NCI-H2107 treated with DMSO at 0.1 percent for 48 hours (cell line): ENCODE results near the gene SPATA2.

Source experiments
- DNase-seq: peaks from one replicate; lab custom pipeline; 2025; ENCODE audit not compliant: unreplicated experiment; lab: John Stamatoyannopoulos, UW

SPATA2 gene

DNA sequence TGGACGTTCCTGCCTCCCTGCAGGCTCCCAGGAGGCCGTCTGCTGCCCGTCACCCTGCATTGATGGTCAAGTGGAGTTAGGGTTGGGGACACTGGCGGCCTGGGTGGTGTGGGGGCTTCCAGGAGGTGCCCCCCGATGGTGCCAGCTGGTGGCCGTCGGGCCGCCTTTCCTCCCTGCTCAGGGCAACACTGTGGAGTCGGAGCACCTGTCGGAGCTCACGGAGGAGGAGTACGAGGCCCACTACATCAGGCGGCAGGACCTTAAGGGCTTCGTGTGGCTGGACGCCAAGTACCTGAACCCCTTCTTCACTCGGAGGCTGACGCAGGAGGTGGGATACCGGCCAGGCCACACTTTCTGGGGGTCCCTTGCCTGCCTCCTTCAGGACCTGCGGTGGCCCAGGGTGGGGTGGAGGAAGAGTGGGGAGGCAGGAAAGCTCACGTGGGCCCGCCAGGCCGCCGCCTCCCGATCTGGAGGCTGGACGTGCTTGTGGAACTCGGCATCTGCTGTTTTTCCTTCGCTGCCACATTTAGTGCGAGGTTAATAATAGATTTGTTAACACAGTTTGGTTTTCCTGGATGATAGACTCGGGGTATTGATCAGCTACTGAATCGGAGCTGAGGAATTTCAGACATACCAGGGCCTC, 28.6 kb downstream of the SPATA2 start:
- DNase-seq: no peak

DNA sequence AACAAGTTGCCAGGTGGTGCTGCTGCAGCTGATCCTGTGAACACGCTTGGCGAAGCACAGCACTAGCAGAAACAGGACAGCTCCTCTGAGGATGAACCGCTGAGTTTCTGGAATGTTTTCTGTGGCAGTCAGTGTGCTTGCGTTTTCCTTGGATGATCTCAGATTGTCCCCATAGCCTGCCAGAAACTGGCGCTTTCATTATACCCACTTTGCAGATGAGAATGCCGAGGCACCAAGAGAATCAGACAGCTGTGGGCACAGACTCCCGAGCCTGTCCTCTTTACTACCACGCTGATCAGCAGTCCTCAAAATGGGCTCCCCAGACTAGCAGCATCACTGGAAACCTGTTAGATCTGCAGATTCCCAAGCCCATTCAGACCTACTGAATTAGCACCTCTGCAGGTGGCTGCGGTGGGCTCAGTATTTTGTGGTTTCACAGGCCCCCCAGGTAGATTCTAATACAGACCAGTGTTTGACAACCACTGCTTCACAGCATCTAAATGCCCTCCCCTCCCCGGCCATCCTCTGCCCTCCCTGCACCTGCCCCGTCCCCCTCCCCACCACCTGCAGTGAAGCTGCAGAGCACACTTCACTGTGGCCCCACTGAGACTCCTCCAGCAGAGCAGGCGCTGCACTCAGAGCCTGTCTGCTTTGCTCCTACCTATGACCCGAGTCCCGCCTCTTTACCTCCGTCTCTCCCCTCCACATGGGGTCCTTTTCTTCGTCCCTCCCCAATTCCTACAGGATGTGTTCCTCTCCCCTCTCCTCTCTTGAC, 29.6 kb downstream of the SPATA2 start:
- DNase-seq: peak; percentile 56

- DNase-seq: no peak
Measured at GRCh38 chr20:49883246-49883802, 32.0 kb downstream of the SPATA2 start.

DNA sequence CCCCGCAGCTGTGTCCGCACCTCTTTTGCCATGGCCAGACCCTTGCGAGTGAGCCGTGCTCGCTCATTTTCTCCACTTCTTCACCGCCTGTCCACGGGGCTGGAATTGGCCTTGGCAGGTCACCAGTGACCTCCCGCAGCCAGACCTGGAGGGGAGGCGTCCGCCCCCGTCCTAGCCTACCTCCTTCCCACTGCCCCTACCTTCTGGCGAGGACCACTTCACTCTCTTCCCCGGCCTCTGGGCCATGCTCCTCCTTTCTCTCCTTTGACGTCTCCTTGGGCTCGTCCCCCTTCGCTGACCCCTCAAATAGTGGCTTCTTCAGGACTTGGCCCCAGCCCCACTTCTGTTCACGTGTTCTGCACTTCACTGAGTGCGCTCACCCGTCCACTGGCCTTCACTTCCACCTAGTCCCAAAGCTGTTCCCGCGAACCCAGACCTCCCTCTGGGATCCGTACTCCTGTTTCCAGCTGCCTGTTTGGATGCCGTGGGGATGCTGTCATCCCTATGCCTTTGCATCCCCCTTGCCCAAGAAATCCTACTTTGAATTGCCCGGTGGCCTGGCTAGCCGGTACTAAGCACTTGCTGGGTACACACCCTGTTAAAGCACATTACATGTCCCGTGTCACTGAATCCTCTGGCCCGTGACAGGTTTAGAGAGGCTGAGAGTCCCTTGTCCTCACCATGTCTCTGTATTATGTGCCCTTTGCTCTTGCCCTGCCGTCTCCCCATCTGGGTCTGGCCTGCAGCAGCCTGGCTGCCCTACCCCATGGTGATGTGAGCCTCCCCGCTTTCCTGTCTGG, 33.0 kb downstream of the SPATA2 start:
- no peak for DNase-seq

DNA sequence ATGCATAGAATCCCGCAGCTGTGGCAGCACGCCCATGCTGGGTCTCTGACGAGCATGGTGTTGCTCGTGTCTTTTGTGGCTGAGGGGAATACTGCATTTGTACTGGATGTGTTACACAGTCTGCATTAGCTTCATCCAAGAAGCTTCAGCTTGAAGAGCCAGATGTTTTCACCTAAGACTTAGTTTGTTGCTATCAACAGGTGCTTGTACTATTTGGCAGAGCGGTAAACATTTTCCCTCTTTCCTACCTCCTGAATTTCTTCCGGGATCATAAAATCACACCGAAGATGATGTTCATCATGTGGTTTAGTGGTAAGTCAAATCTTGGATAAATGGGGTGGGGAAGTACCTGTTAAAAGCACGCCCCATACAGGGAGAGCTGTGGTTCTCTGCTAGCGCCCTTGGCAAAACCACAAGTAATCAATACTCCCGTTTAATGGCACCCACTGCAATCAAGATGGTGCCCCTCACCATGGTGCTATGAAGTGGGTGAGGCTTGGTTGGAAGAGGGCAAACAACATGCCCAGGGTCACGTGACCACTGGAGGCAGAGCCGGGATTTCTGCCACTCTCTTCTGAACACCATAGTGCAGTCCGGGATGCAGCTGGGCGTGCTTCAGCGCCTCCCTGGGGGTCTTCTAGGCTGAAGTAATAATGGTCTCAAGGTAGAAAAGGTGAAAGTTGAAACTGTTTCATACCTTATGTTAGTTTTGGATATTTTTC, 34.4 kb downstream of the SPATA2 start:
- DNase-seq: peak; percentile 41

- DNase-seq: no peak
Measured at GRCh38 chr20:49880177-49880576, 35.2 kb downstream of the SPATA2 start.

- no peak for DNase-seq
Measured at GRCh38 chr20:49878977-49879376, 36.4 kb downstream of the SPATA2 start.

DNA sequence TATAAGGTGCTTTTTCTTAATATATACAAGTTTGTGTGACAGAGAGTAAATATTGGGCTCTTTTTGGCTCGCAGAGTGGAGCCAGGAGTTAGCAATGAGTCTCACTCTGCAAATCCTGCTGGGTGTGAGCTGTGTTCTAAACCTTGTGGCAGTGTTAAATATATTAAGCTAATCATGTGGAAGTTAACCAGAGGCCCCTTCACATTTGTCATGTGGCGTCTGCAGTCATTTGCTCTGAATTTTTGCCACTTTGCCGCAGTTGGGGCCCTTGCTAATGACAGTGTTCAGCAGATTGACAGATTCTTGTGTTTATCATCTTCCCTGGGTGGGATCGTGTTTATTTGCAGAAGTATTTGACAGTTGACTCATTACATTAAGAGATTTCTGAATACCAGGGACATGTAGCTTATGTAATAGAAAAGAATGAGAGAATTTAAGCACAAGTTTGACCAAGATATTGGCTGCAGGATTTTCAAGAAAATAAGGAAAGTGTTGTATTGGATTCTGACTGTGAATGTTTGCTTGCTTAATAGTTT, 37.9 kb downstream of the SPATA2 start:
- no peak for DNase-seq

GRCh38 chr20:49874696-49875095, 40.6 kb downstream of the SPATA2 start:
- no peak for DNase-seq

DNA sequence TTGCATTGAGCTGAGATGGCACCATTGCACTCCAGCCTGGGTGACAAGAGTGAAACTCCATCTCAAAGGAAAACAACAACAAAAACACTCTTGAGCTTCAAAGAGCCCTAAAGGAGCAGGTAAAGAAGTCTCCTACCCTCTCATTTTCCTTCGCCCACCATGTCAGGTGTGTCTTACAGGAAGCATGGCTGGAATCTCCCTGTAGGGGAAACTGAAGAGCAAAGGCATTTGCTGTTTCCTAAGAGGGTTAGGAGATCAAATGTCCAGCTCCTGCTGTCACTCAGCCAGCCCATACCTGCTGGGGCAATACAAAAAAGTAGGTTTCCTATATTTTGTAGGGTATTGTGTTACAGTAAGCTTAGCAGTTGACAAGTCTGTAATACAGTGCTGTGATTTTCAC, 43.3 kb downstream of the SPATA2 start:
- DNase-seq: no peak

DNA sequence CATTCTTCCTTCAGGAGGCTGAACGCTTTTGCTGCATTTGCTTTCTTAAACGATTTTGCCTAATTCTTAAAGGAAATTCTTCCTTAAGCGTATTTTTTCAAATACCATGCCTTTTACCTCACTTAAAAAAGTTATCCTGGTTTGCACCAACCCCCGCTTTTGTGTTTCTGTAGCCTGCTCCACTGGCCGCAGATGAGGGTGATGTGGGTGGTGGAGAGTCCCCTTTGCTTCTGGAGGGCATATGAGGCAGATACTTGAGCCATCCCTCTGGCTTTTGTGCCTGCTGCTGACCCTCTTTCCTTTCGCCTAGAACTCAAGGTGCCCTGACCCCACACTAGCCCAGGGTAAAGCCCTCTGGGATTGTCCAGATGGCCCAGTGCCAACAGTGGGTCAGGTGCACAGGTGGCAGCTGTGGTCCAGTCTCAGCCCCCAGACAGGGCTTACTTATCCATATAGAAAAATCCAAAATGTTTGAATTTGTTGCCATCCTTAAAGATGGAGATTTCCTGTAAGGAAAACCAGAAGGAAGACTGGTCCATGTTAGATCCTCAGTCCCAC, 43.9 kb downstream of the SPATA2 start:
- no peak for DNase-seq

DNA sequence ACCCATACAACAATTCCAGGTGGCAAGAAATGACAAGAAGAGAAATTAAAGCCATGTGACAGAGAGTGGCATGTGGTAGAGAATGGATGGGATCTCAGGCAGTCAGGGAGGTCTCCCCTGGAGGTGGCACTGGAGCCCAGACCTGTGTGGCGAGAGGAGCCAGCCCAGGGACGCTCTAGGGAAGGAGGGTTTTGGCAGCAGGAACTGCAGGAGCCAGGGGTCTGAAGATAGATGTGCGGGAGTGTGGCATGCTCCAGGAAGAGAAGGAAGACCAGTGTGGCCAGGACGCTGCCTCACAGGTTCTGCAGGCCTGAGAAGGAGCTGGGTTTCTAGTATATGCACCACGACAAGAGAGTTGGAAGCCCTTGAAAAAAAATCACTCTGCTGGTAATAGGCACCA, 45.1 kb downstream of the SPATA2 start:
- no peak for DNase-seq

DNA sequence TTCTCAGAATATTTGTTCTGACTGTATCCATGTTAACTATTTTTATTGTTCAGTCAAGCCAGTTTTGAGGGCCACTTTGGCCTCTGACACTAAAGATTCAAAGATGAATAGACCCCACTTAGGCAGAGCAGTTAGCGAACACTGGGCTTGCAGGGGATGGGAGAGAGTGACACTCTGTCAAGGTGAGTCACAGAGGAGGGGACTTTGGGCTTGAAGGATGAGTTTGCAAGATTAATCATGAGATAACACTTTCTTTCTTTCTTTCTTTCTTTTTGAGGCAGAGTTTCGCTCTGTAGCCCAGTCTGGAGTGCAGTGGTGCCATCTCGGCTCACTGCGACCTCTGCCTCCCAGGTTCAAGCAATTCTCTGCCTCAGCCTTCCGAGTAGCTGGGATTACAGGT, 46.4 kb downstream of the SPATA2 start:
- no peak for DNase-seq

- DNase-seq: no peak
Measured at GRCh38 chr20:49868538-49868937, 46.8 kb downstream of the SPATA2 start.

DNA sequence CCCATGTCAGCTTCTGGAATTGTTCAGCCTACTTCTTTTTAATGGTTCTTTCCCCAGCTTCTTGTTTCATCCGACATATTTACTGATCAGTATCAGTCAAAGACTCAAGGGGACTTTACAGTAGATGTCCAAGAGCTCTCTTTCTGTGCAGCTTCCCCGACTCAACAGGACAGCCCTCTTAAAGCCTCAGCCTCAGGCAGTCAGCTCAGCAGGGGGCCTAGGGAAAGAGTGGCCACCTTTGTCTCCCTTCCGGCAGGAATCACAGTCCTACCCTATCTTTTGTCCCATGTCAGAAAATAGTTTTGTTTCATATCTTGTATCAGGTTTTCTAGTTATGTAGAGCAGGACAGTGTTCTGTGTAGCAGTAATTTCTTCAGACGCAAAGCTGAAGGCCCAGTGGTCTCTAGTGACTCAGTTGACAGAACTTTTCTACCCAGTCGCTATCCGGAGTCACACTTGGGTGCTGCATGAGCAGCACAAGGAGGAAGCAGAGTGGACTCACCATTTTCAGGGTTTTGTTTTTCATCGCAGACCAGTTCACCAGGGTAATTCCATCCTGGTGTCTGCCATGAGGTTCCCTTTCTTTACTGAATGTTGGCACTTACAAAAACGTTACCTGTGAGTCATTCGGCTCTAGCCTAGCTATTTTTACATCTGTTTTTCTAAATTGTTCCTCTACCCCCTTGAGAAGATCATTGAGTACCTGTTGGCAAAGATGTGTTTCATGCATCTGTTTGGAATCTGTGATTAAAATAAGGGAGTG, 47.7 kb downstream of the SPATA2 start:
- no peak for DNase-seq

DNA sequence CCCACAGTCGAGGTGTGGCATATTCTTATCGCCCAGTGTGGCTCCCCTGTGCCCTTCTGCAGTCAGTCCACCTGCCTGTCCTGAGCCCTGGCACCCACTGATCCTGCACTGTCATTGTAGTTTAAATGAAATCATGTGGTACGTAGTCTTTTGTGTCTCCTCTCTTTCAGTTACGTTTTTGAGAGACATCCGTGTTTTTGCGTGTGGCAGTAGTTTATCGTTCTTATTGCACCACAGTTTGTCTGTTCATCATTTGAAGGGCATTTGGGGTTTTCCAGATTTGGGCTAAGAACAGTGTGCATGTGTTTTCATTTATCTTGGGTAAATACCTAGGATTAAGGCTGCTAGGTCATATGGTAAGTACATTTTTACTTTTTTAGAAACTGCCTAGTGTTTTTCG, 49.3 kb downstream of the SPATA2 start:
- no peak for DNase-seq

DNA sequence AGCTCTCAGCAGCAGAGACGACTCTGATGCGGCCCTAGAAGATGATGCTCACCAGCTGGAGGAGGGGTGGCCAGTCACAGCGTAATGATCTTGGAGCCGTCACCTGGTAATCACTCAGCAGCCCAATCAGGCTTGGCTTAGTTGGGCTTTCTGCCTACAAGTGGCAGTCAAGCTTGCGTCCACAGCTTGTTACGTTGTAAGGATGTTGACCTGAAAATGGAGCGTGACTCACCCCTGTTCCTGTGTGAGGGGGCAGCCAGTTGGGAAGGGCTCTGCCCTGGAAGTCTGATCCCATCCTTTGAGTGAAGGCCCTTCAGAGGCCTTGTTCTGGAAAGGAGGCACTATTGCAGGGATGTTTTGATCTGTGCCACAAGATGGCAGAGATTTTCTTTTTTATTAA, 49.8 kb downstream of the SPATA2 start:
- no peak for DNase-seq

GRCh38 chr20:49863666-49864065, 51.7 kb downstream of the SPATA2 start:
- no peak for DNase-seq

DNA sequence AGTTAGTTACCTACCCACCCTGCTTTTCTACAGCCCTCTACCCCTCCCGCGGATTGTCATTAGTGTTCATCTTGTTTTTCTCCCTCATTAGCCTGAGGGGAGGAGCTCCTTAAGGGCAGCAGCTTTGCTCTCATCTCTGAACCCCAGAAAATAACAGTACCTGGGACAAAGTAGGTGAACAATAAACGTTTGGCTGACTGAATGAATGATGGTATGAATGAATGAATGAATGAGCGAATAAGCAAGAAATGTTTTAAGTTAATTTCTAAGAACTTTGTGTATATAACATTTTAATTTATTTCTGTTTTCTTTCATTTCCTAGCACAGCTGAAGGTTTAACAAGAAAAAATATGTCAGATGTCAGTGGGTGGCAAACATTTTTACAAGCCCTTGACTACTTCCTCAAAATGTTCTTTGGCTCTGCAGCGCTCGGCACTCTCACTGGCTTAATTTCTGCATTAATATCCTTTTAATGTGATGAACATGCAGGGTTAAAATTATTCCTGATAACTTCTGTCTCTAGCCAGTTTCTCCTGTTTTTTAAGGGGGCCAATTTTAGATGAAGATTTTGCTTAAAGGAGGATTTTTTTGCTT, 52.6 kb downstream of the SPATA2 start:
- no peak for DNase-seq
